GM06990 (cell line): ENCODE data around the gene UNC80.

Experiments used
- DNase-seq: peaks from one replicate; pipeline ENCODE4 v3.0.0-alpha.2; 2011; ENCODE audit not compliant: insufficient read length; ENCODE audit errors: extremely low read depth
- H3K27me3 ChIP-seq: replicated peaks from 2 replicates; pipeline ENCODE4 v1.6.0; 2011; ENCODE audit warnings: low read length; ENCODE audit not compliant: control insufficient read depth, insufficient read depth
- H3K36me3 ChIP-seq: 2 replicates; pipeline ENCODE4 v1.5.1; 2011; ENCODE audit warnings: low read length; ENCODE audit not compliant: control insufficient read depth, insufficient read depth
- H3K4me3 ChIP-seq: replicated peaks from 2 replicates; pipeline ENCODE4 v1.5.1; 2011; ENCODE audit warnings: low read depth, mild to moderate bottlenecking, control low read depth, low read length
- CTCF ChIP-seq: IDR thresholded peaks from 2 replicates; pipeline ENCODE4 v1.5.1; 2011; ENCODE audit warnings: low read length, control low read depth, mild to moderate bottlenecking, inconsistent platforms; ENCODE audit not compliant: insufficient read depth, poor library complexity, severe bottlenecking

Gene UNC80

GRCh38 chr2:209970711-209971110 lies 199.1 kb downstream of the UNC80 start:
- no peaks in the 10 kb centered on the region for H3K36me3 ChIP-seq
- TF ChIP-seq CTCF: no peak
- DNase-seq: no peak
- H3K4me3 ChIP-seq: no peak overlapping the region
- 0 out of 2 replicates have a peak, but pooled peaks cover 2% of the 10 kb centered on the region for H3K27me3 ChIP-seq

GRCh38 chr2:209973328-209973727 lies 201.7 kb downstream of the UNC80 start:
- Histone ChIP-seq H3K36me3 (no peaks in the 10 kb centered on the region), H3K27me3 (0 out of 2 replicates have a peak, but pooled peaks cover 2% of the 10 kb centered on the region), H3K4me3 (no peak overlapping the region)
- TF ChIP-seq CTCF: no peak
- DNase-seq: no peak

- 0 out of 2 replicates have a peak, but pooled peaks cover 2% of the 10 kb centered on the region for H3K27me3 ChIP-seq
- H3K36me3 ChIP-seq: no peaks in the 10 kb centered on the region
- no peak overlapping the region for H3K4me3 ChIP-seq
- no peak for TF ChIP-seq CTCF
- DNase-seq: no peak
These were observed 202.9 kb downstream of the UNC80 start for GRCh38 chr2:209974576-209974975.

GRCh38 chr2:209976698-209977385 lies 205.2 kb downstream of the UNC80 start:
- Histone ChIP-seq H3K27me3 (0 out of 2 replicates have a peak, but pooled peaks cover 2% of the 10 kb centered on the region), H3K4me3 (no peak overlapping the region), H3K36me3 (no peaks in the 10 kb centered on the region)
- DNase-seq: no peak
- TF ChIP-seq CTCF: no peak

GRCh38 chr2:209977386-209978239 lies 206.0 kb downstream of the UNC80 start:
- 0 out of 2 replicates have a peak, but pooled peaks cover 2% of the 10 kb centered on the region for H3K27me3 ChIP-seq
- no peak for DNase-seq

More at GRCh38 chr2:209977386-209978239, 206.0 kb downstream of the UNC80 start:
- no peaks in the 10 kb centered on the region for H3K36me3 ChIP-seq
- peak; percentile 25 for TF ChIP-seq CTCF
- H3K4me3 ChIP-seq: no peak overlapping the region
